Upper lobe of right lung (tissue), 1 donor: ENCODE results near the gene TRMU. TPM values are rescaled to one million over a fixed set of nuclear protein-coding genes. Genes with fewer than 3 reads are reported as not detected.

Experiments used
- ATAC-seq: fragments of 200-7000 bp; cut with Tn5 transposase; one replicate; pipeline ENCODE4 v1.9.1; 2020; ENCODE audit warnings: mild to moderate bottlenecking, moderate library complexity
- DNase-seq: peaks from one replicate; pipeline ENCODE4 v3.0.0-alpha.2; 2020
- H3K27ac ChIP-seq: fragments of 200-600 bp; one replicate; pipeline ENCODE4 v1.8.0; 2022
- H3K27me3 ChIP-seq: fragments of 200-600 bp; one replicate; pipeline ENCODE4 v1.8.0; 2022; ENCODE audit warnings: mild to moderate bottlenecking
- H3K36me3 ChIP-seq: fragments of 200-600 bp; one replicate; pipeline ENCODE4 v1.8.0; 2022
- H3K4me1 ChIP-seq: fragments of 200-600 bp; one replicate; pipeline ENCODE4 v1.8.0; 2022
- H3K4me3 ChIP-seq: fragments of 200-600 bp; one replicate; pipeline ENCODE4 v1.8.0; 2022; ENCODE audit warnings: mild to moderate bottlenecking
- H3K9me3 ChIP-seq: fragments of 200-600 bp; one replicate; pipeline ENCODE4 v1.8.0; 2022
- intact Hi-C: fragments of 100-400 bp; cut with DNase I; formaldehyde crosslinking; loops from one replicate; pipeline ENCODE4 v1.11.0; 2022
- total RNA-seq: library from RNA; stranded (reverse); fragmentation: NEBNext Ultra II Directional; extraction: Animal tissue kit (Norgen Biotek cat#: 25700); gene quantifications from one replicate; pipeline ENCODE4 v1.2.1, GENCODE V29; 2021
- TF ChIP-seq, protein P1 (sequence below): fragments of 200-600 bp; IDR thresholded peaks from one replicate; pipeline ENCODE4 v1.8.0; 2022; ENCODE audit warnings: antibody characterized with exemption
- donor health status: DM: no; HTN: yes; CAD: no; lungs with severe emphysema.

TRMU gene
- total RNA-seq, 1 donor from 2014 or later, result 34.9 TPM

DNA sequence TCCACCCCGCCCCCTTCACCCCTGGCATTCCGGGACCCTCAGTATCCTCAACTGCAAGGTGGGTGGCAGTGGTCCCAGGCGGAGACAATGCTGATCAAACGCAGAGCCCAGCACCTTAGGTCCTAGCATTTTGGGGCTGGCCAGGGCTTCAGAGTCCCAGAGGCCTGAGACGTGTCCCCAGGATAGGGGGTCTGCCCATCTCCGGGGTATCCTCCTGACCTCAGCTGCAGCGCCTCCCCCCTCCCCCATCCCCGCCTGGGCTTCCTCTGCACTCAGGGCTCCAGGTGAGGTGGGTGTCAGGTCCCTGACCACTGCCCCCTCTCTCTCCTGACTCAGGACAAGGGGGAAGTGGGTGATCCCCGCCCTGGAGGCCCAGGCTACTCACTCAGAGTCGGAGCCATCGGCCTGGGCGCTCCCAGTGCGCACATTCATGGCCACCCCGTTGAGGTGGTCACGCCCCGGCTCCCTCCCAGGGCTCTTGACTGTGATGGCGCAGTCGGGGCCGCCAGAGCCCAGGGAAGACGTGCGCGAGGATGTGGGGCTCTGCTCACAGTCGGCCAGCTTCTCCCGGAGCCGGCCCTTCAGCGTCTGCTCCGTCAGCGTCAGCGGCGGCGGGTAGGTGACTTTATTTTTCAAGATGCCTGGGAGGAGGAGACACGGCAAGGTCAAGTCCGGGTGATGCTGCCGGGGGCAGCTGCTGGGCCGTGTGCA lies 28.3 kb downstream of the TRMU start:
- ATAC-seq (no peak), DNase-seq (no peak)
- H3K9me3 ChIP-seq, result no peaks in the 10 kb centered on the region
- H3K27me3 ChIP-seq, result no peaks in the 10 kb centered on the region
- no peaks in the 10 kb centered on the region for H3K4me1 ChIP-seq
- intact Hi-C loops, result no loop called here
- H3K4me3 ChIP-seq, result no peak overlapping the region
- H3K27ac ChIP-seq, result no peak overlapping the region
- TF ChIP-seq, protein P1, sequence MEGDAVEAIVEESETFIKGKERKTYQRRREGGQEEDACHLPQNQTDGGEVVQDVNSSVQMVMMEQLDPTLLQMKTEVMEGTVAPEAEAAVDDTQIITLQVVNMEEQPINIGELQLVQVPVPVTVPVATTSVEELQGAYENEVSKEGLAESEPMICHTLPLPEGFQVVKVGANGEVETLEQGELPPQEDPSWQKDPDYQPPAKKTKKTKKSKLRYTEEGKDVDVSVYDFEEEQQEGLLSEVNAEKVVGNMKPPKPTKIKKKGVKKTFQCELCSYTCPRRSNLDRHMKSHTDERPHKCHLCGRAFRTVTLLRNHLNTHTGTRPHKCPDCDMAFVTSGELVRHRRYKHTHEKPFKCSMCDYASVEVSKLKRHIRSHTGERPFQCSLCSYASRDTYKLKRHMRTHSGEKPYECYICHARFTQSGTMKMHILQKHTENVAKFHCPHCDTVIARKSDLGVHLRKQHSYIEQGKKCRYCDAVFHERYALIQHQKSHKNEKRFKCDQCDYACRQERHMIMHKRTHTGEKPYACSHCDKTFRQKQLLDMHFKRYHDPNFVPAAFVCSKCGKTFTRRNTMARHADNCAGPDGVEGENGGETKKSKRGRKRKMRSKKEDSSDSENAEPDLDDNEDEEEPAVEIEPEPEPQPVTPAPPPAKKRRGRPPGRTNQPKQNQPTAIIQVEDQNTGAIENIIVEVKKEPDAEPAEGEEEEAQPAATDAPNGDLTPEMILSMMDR, result no peak
- H3K36me3 ChIP-seq, result peaks cover 15% of the 10 kb centered on the region

DNA sequence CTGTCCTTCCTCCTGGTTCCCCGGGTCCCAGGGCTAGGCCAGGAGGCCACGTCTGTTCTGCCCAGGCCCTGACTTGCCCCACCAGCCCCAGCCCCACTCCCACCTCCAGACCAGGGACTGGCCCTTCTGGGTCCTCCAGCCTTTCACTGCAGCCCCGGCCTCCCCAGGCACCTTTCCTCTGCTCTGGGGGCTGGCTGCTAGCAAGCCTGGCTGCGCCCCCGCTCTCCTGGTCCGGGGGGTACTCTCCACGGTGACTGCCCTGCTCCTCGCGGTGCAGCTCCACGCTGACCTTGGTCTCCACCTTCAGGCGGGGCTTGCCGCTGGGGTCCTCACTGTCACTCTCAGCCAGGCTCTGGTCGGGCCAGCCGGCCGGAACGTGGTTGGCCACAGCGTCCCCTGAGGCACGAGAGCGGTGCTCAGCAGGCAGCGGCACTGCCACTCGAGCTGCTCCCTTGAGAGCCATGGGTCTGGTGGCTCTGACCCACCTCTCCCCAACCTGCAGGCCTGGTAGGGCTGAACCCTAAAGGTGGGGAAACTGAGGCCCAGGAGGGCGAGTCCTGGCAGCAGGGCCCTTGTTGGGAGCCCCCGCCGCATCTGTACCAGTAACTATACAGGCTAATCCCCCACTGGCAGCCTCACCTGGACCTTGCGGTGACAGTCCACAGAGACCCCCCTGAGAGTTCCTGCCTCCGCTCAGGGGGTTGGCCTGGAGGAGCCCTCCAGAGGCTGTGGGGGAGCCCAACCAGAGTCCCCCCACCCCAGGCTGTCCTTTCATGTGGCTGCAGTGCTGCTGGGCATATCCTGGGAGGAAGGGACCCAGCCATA lies 29.0 kb downstream of the TRMU start:
- H3K27ac ChIP-seq, result no peak overlapping the region
- H3K27me3 ChIP-seq, result no peaks in the 10 kb centered on the region
- no peaks in the 10 kb centered on the region for H3K9me3 ChIP-seq
- H3K4me1 ChIP-seq, result no peaks in the 10 kb centered on the region
- no peak for DNase-seq
- TF ChIP-seq, protein P1, result no peak
- no peak for ATAC-seq
- intact Hi-C loops, result loop anchor here (5.0 kb wide), 1 partner anchor 178 kb away; no protein-coding TSS in a partner anchor
- no peak overlapping the region for H3K4me3 ChIP-seq
- peaks cover 15% of the 10 kb centered on the region for H3K36me3 ChIP-seq

GRCh38 chr22:46365166-46365624 lies 29.7 kb downstream of the TRMU start:
- no peaks in the 10 kb centered on the region for H3K9me3 ChIP-seq
- no peaks in the 10 kb centered on the region for H3K4me1 ChIP-seq
- TF ChIP-seq, protein P1, result no peak
- H3K36me3 ChIP-seq, result peaks cover 15% of the 10 kb centered on the region
- H3K27me3 ChIP-seq, result no peaks in the 10 kb centered on the region
- no peak overlapping the region for H3K27ac ChIP-seq
- no peak overlapping the region for H3K4me3 ChIP-seq
- DNase-seq, result no peak
- ATAC-seq, result no peak
- intact Hi-C loops, result loop anchor here (5.0 kb wide), 1 partner anchor 177 kb away; no protein-coding TSS in a partner anchor

DNA sequence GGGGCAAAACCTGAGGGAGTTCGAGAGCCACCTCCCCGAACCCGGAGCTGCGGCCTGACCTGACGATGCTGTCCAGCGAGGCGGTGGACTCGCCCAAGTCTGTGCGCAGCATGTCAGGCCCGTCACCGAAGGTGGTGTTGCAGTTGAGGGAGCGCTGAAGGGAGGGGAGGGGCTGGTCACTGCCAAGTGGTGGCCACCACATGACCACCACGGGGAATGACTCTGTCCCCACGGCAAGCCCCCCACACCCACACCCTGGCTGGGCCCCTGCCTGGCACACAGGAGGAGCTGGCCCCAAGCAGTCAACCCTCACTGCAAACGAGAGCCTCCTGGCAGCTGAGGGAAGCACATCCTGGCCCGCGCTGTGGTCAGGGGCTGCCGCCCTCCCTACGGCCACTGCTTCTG lies 30.8 kb downstream of the TRMU start:
- no peaks in the 10 kb centered on the region for H3K4me1 ChIP-seq

More for the DNA sequence above, 30.8 kb downstream of the TRMU start:
- ATAC-seq (no peak), DNase-seq (no peak)
- intact Hi-C loops, result loop anchor here (5.0 kb wide), 1 partner anchor 176 kb away; no protein-coding TSS in a partner anchor
- Histone ChIP-seq H3K27ac (no peak overlapping the region), H3K9me3 (no peaks in the 10 kb centered on the region), H3K4me3 (no peak overlapping the region), H3K27me3 (no peaks in the 10 kb centered on the region), H3K36me3 (peaks cover 15% of the 10 kb centered on the region)
- TF ChIP-seq, protein P1, result no peak
